HG02571 (cell line): Measurements from ENCODE around the gene TMEM39B.
A peak's percentile ranks its signal among the peaks of the same experiment; 100 is the strongest.
"Not testable (repeated sequence)": the region's sequence is repeated elsewhere in the genome, so short reads cannot be mapped to it uniquely, and the experiment has no call there.

Experiments used
- ATAC-seq: cut with Tn5 transposase; IDR thresholded peaks from one replicate; pipeline ENCODE4 v1.9.1; 2021; ENCODE audit warnings: mild to moderate bottlenecking, moderate library complexity; ENCODE audit not compliant: unreplicated experiment

Gene TMEM39B

GRCh38 chr1:32072622-32073298, at the start of gene TMEM39B:
TMEM39B (plus strand) TSS chr1:32072939; CDS start chr1:32073048, 109 bp downstream.
- ATAC-seq: peak; percentile 77

DNA sequence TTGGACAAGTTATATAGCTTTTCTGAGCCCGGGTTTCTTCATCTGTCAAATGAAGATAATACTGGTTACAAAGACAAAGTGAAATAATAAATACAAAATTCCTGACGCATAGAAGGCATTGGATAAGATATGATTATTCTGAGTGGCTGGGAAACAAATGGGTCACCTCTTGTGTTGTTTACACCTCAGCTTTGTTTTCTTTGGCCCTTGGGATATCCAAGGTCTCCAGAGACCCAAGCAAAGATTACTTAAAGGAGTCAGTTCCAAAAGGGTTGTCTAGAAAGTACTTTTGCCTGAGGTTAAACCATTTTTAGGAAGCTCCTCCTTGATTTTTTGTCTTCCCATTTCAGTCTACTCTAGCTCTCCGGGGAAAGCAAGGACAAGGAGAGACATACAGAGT, 49.4 kb upstream of the TMEM39B start:
- no peak for ATAC-seq

DNA sequence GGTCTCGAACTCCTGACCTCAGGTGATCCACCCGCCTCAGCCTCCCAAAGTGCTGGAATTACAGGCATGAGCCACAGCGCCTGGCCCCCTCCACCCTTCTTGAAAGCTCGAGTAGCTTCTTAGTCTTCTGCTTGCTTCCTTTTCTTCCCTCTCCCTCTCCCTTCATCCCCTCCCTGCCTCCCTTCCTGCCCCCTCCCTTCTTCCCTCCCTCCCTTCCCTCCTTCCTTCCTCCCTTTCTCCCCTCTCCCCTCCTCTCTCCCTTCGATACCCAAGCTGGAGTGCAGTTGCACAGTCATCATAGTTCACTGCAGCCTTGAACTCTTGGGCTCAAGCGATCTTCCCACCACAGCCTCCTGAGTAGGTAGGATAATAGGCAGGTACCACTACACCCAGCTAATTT, 47.2 kb upstream of the TMEM39B start:
- ATAC-seq: no peak

GRCh38 chr1:32028746-32029145, 44.0 kb upstream of the TMEM39B start:
- no peak for ATAC-seq

- no peak for ATAC-seq
Observed at GRCh38 chr1:32031578-32032274, 41.0 kb upstream of the TMEM39B start.

GRCh38 chr1:32032275-32032615, 40.5 kb upstream of the TMEM39B start:
- no peak for ATAC-seq

- ATAC-seq: no peak
Observed at GRCh38 chr1:32035119-32035518, 37.6 kb upstream of the TMEM39B start.

- ATAC-seq: no peak
Observed at GRCh38 chr1:32040711-32041110, 32.0 kb upstream of the TMEM39B start.

DNA sequence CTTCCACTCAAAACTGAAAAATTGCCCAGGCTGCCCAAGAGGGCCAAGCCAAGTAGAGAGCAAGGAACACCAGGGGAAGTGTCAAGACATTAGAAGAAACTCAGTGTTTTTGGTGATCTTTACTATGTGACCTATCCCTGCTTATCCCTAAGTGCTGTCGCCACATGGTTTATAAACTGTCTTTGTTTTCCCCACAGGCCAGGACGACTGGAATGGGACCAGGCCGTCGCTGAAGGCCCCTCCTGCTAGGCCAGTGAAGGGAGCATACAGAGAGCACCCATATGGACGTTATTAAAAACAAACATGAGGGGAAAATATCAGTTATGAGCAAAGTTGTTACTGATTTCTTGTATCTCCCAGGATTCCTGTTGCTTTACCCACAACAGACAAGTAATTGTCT, 30.4 kb upstream of the TMEM39B start:
- no peak for ATAC-seq

DNA sequence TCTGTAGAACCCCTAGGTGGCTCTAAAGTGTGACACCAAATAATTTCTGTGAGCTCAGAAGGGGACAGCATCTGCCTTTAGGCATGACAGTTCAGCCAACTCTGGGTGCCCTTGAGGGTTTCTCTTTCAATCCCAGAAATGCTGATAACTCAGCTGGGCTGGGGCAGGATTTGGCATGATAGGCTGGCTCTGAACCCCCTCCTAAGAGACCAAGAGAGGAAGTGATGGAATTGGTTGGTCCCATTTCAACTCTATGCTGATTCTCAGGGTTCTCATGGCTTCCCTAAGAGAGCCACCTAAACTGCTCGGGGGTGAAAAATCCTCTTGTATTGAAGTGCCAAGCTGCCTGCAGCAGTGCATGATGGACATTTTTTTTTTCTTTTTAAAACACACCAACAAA, 28.5 kb upstream of the TMEM39B start:
- no peak for ATAC-seq

- no peak for ATAC-seq
Observed at GRCh38 chr1:32045772-32046171, 27.0 kb upstream of the TMEM39B start.

DNA sequence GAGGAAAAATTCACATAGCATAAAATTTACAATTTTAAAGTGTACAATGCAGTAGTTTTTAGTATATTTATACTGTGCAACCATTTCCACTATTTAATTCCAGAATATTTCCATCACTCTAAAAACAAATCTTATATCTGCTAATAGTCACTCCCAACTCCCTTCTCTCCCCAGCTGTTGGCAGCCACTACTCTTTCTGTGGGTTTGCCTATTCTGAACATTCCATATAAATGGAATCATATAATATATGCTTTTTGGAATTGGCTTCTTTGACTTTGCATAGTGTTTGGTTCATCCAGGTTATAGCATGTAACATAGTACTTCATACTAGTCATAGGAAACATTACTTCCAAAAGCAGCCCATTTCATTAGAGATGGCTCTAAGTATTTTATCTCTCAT, 25.0 kb upstream of the TMEM39B start:
- no peak for ATAC-seq

GRCh38 chr1:32048440-32048839, 24.3 kb upstream of the TMEM39B start:
- ATAC-seq: no peak

GRCh38 chr1:32051706-32052105, 21.0 kb upstream of the TMEM39B start:
- ATAC-seq: no peak

GRCh38 chr1:32052887-32053286, 19.9 kb upstream of the TMEM39B start:
- no peak for ATAC-seq

GRCh38 chr1:32055416-32055815, 17.3 kb upstream of the TMEM39B start:
- ATAC-seq: no peak

DNA sequence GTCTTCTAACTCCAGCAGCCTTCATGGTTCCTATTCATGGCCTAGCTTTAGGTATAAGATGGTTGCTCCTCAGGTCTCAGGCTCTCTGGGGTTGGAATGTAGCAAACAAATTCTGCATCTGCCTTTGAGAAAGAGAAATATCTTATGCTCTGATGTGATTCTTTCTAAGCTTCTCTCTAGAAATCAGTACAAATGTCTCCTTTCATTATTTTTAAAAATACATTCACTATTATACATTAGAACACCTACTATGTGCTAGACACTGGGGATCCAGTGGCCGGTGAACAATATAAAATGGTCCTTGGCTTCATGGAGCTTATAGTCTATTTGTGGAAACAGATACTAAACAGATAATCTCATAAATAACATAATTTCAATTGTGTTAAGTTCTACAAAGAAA, 16.1 kb upstream of the TMEM39B start:
- no peak for ATAC-seq

- no peak for ATAC-seq
Observed at GRCh38 chr1:32060914-32061313, 11.8 kb upstream of the TMEM39B start.

GRCh38 chr1:32062867-32063230, 9.9 kb upstream of the TMEM39B start:
- ATAC-seq: no peak

DNA sequence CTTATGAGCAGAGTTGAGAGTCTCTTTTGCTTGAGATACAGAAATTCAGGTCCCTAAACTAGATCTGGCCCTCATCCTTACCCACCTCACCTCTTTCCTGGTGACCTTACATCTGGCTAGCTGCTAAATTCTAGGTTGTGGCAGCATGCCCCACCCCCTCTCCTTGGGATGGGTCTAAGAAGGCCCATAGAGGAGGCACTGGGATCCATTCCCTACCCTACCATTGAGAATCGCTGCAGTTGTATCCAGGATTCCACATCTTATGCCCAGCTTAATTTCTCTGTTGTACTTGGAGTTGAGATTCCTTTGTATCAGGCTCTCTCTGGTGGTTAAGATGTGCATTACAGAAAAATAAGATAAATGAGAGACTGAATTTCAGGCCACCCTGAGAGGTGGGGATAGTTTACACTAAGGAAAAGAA, 9.5 kb upstream of the TMEM39B start:
- ATAC-seq: no peak

- ATAC-seq: not testable (repeated sequence)
Observed at GRCh38 chr1:32065613-32066488, 6.9 kb upstream of the TMEM39B start.

DNA sequence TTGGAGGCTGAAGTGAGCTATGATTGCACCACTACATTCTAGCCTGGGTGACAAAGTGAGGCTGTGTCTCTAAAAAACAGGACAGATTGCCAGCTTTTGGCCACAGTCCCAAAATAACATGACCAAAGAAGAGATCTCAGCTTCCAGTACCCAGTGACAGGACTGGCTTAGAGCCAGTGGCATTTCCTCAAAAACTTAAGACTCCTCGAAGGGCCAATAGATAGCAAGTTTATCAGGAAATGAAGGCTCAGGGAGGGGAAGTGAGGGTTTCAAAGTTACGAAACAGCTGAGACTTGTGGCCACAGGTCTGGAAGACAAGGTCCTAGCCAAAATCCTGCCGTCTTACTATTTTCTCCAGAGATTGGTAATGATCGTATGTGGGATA, 6.3 kb upstream of the TMEM39B start:
- ATAC-seq: no peak
